ENCODE measurements around the gene STAG3. TPM values are rescaled to one million over a fixed set of nuclear protein-coding genes. Genes with fewer than 3 reads are reported as not detected.
"Not testable (repeated sequence)": the region's sequence is repeated elsewhere in the genome, so short reads cannot be mapped to it uniquely, and the experiment has no call there.

STAG3 gene
- 21.2 TPM for polyA plus RNA-seq (ENCODE audit: insufficient read length)

GRCh38 chr7:100177045-100178001 is at the start of gene STAG3, which contains the start of gene GPC2:
Gene STAG3 (plus strand): TSS chr7:100177918. CDS start chr7:100180557, 2,639 bp downstream.
Gene GPC2 (minus strand): TSS chr7:100177381. CDS start chr7:100177199, 182 bp downstream.
- peak; percentile 65 for DNase-seq (ENCODE audit: low read depth)

- DNase-seq (ENCODE audit: low read depth) = no peak
These were observed 49.1 kb upstream of the STAG3 start for GRCh38 chr7:100128637-100128963.

- DNase-seq (ENCODE audit: low read depth) = not testable (repeated sequence)
These were observed 47.5 kb upstream of the STAG3 start for GRCh38 chr7:100130220-100130607.

GRCh38 chr7:100130608-100131453 is 46.9 kb upstream of the STAG3 start:
- no peak for DNase-seq (ENCODE audit: low read depth)

GRCh38 chr7:100132126-100132525 is 45.6 kb upstream of the STAG3 start:
- DNase-seq (ENCODE audit: low read depth) = no peak

- no peak for DNase-seq (ENCODE audit: low read depth)
These were observed 45.0 kb upstream of the STAG3 start for GRCh38 chr7:100132697-100133151.

GRCh38 chr7:100137851-100138760 is 39.6 kb upstream of the STAG3 start:
- DNase-seq (ENCODE audit: low read depth) = no peak

GRCh38 chr7:100141555-100141949 is 36.2 kb upstream of the STAG3 start:
- no peak for DNase-seq (ENCODE audit: low read depth)

GRCh38 chr7:100142461-100142860 is 35.3 kb upstream of the STAG3 start:
- no peak for DNase-seq (ENCODE audit: low read depth)

GRCh38 chr7:100146350-100146749 is 31.4 kb upstream of the STAG3 start:
- not testable (repeated sequence) for DNase-seq (ENCODE audit: low read depth)

GRCh38 chr7:100147278-100147677 is 30.4 kb upstream of the STAG3 start:
- DNase-seq (ENCODE audit: low read depth) = no peak

- DNase-seq (ENCODE audit: low read depth) = no peak
These were observed 29.5 kb upstream of the STAG3 start for GRCh38 chr7:100148225-100148558.

- DNase-seq (ENCODE audit: low read depth) = peak; percentile 99
These were observed 29.0 kb upstream of the STAG3 start, which contains the start of gene LAMTOR4 for GRCh38 chr7:100148559-100149328. Gene LAMTOR4 (plus strand): TSS chr7:100148918. CDS start chr7:100148973, 55 bp downstream.

GRCh38 chr7:100152404-100152803 is 25.3 kb upstream of the STAG3 start:
- DNase-seq (ENCODE audit: low read depth) = no peak

GRCh38 chr7:100152937-100153666 is 24.6 kb upstream of the STAG3 start:
- no peak for DNase-seq (ENCODE audit: low read depth)

- no peak for DNase-seq (ENCODE audit: low read depth)
These were observed 23.8 kb upstream of the STAG3 start for GRCh38 chr7:100153708-100154535.

- DNase-seq (ENCODE audit: low read depth) = no peak
These were observed 22.8 kb upstream of the STAG3 start for GRCh38 chr7:100154651-100155491.

Data from forelimb muscle (tissue), 1 donor.